ENCODE measurements around the gene ABCA4. TPM values are rescaled to one million over a fixed set of nuclear protein-coding genes. Genes with fewer than 3 reads are reported as not detected.
A peak's percentile ranks its signal among the peaks of the same experiment; 100 is the strongest.

Gene ABCA4
- total RNA-seq, 6 experiments from 2014 or later: 0.49 to 0.99 (median 0.75) TPM

GRCh38 chr1:94113589-94114226, 7.2 kb downstream of the ABCA4 start:
- WGBS (ENCODE audit: insufficient coverage, low coverage, low lambda C conversion rate, missing lambda C conversion rate): 69% methylated on average over 2 of the region's 2 CpGs
- no peaks in the 10 kb centered on the region for H3K9me3 ChIP-seq

GRCh38 chr1:94111879-94112278, 9.1 kb downstream of the ABCA4 start:
- intact Hi-C loops (cut with DNase I): no loop called here
- ATAC-seq: no peak
- H3K36me3 ChIP-seq: no peaks in the 10 kb centered on the region

More at GRCh38 chr1:94113589-94114226, 7.2 kb downstream of the ABCA4 start:
- no peak for ATAC-seq
- Histone ChIP-seq H3K4me3 (no peak overlapping the region), H3K4me1 (peaks cover 0 to 19% (median 2%) of the 10 kb centered on the region in 4 donors), H3K36me3 (no peaks in the 10 kb centered on the region), H3K27ac (no peak overlapping the region), H3K27me3 (no peaks in the 10 kb centered on the region)
- intact Hi-C loops (cut with DNase I): no loop called here
- TF ChIP-seq POLR2A (IDR thresholded peaks at IDR 0.05): no peak
- TF ChIP-seq, protein P1, sequence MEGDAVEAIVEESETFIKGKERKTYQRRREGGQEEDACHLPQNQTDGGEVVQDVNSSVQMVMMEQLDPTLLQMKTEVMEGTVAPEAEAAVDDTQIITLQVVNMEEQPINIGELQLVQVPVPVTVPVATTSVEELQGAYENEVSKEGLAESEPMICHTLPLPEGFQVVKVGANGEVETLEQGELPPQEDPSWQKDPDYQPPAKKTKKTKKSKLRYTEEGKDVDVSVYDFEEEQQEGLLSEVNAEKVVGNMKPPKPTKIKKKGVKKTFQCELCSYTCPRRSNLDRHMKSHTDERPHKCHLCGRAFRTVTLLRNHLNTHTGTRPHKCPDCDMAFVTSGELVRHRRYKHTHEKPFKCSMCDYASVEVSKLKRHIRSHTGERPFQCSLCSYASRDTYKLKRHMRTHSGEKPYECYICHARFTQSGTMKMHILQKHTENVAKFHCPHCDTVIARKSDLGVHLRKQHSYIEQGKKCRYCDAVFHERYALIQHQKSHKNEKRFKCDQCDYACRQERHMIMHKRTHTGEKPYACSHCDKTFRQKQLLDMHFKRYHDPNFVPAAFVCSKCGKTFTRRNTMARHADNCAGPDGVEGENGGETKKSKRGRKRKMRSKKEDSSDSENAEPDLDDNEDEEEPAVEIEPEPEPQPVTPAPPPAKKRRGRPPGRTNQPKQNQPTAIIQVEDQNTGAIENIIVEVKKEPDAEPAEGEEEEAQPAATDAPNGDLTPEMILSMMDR (IDR thresholded peaks at IDR 0.05): no peak
- no peak for DNase-seq

GRCh38 chr1:94110946-94111740, 9.8 kb downstream of the ABCA4 start:
- intact Hi-C loops (cut with DNase I): no loop called here

More at GRCh38 chr1:94111879-94112278, 9.1 kb downstream of the ABCA4 start:
- Histone ChIP-seq H3K27me3 (no peaks in the 10 kb centered on the region), H3K4me3 (no peak overlapping the region), H3K4me1 (peaks cover 0 to 13% (median 2%) of the 10 kb centered on the region in 4 donors), H3K9me3 (no peaks in the 10 kb centered on the region), H3K27ac (no peak overlapping the region)
- TF ChIP-seq, protein P1 (IDR thresholded peaks at IDR 0.05): no peak
- TF ChIP-seq POLR2A (IDR thresholded peaks at IDR 0.05): no peak
- WGBS (ENCODE audit: insufficient coverage, low coverage, low lambda C conversion rate, missing lambda C conversion rate): 83% methylated on average over 8 of the region's 9 CpGs
- DNase-seq: no peak

GRCh38 chr1:94110021-94110761, 10.8 kb downstream of the ABCA4 start:
- Histone ChIP-seq H3K4me1 (peaks cover 0 to 8% (median 3%) of the 10 kb centered on the region in 4 donors), H3K27me3 (no peaks in the 10 kb centered on the region), H3K9me3 (no peaks in the 10 kb centered on the region), H3K36me3 (no peaks in the 10 kb centered on the region), H3K4me3 (no peak overlapping the region), H3K27ac (no peak overlapping the region)
- no CpG with 5 or more reads among the region's 4 CpGs for WGBS (ENCODE audit: insufficient coverage, low coverage, low lambda C conversion rate, missing lambda C conversion rate)
- ATAC-seq (peak in 2 of 4 donors; percentile 11 to 27), DNase-seq (no peak)
- intact Hi-C loops (cut with DNase I): no loop called here
- TF ChIP-seq POLR2A (IDR thresholded peaks at IDR 0.05): no peak
- TF ChIP-seq, protein P1 (IDR thresholded peaks at IDR 0.05): no peak

More at GRCh38 chr1:94110946-94111740, 9.8 kb downstream of the ABCA4 start:
- Histone ChIP-seq H3K4me1 (peaks cover 0 to 7% (median 2%) of the 10 kb centered on the region in 4 donors), H3K27me3 (no peaks in the 10 kb centered on the region), H3K4me3 (no peak overlapping the region), H3K27ac (no peak overlapping the region), H3K9me3 (no peaks in the 10 kb centered on the region), H3K36me3 (no peaks in the 10 kb centered on the region)
- ATAC-seq: peak in 2 of 4 donors; percentile 38 to 58
- WGBS (ENCODE audit: insufficient coverage, low coverage, low lambda C conversion rate, missing lambda C conversion rate): 88% methylated on average over 8 of the region's 10 CpGs
- no peak for DNase-seq
- TF ChIP-seq, protein P1 (IDR thresholded peaks at IDR 0.05): no peak
- TF ChIP-seq POLR2A (IDR thresholded peaks at IDR 0.05): no peak

Measured in right lobe of liver (tissue), 6 donors.